Motor neuron (in vitro differentiated cells): ENCODE measurements around the gene NEK9. TPM values are rescaled to one million over a fixed set of nuclear protein-coding genes. Genes with fewer than 3 reads are reported as not detected.

Source experiments
- ATAC-seq, 8 experiments: fragments of 200-7000 bp; cut with Tn5 transposase; replicated peaks in 6 of 8; 2 replicates each; pipeline ENCODE4 v1.8.0; 2021; ENCODE audit warnings: mild to moderate bottlenecking in 8 of 8, moderate library complexity in 8 of 8
- H3K27ac ChIP-seq, 2 donors: fragments of 250-450 bp; sonication (Bioruptor Pico); 2 replicates each; pipeline ENCODE4 v1.9.0; 2021; ENCODE audit warnings: antibody characterized with exemption in 2 of 2, mild to moderate bottlenecking in 2 of 2, moderate library complexity in 1 of 2
- H3K4me1 ChIP-seq, 2 donors: fragments of 250-450 bp; sonication (Bioruptor Pico); replicated peaks in 1 of 2; 2 replicates each; pipeline ENCODE4 v1.6.1; 2021; ENCODE audit warnings: antibody characterized with exemption in 2 of 2, mild to moderate bottlenecking in 2 of 2, moderate library complexity in 1 of 2
- H3K4me3 ChIP-seq, 5 donors: fragments of 250-450 bp; sonication (Bioruptor Pico); 2 replicates each; pipeline ENCODE4 v1.9.0; 2021; ENCODE audit warnings: antibody characterized with exemption in 5 of 5, mild to moderate bottlenecking in 5 of 5, moderate library complexity in 4 of 5
- WGBS, 10 experiments: fragments of 450-650 bp; shearing (Covaris generic); methylation state at CpG; one replicate each; pipeline ENCODE4 v1.0.0; 2022; 5-methylcytosine and 5-hydroxymethylcytosine counted together
- in situ Hi-C, 9 experiments: fragments of 400-800 bp; cut with MboI; loops; one replicate each; pipeline ENCODE4 v1.15.0; 2021; ENCODE audit warnings: low sequenced_read_pairs in 9 of 9, low pct_unique_long_range_greater_than_20kb in 2 of 9; ENCODE audit not compliant: unreplicated experiment in 9 of 9
- total RNA-seq, 8 experiments: library from RNA; unstranded; fragments of 300-600 nt; gene quantifications; 2 replicates each; pipeline versions ENCODE4 v1.2.3 to v1.2.4, GENCODE V29; 2022

NEK9 gene
- total RNA-seq, 8 experiments from 2014 or later, result 16.0 to 83.2 (median 23.6) TPM

DNA sequence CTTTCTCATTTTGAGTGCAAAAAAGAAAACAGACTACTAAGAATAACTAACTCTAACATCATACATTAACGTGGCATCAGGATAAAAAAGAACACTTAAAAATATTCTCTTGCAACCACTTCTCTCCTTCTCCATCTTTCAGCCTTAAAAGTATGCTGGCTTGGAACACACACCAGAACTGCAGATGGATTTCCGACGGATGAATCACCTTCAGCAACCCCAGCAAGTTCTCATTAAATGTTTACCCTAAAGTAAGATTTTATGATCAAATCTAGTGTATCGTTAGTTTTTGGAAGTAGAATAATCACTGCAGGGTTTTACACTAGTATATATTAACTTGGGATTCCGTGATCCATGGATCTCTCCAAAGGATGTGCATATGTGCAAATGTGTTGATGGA, 1.2 kb downstream of the NEK9 start:
- 20 to 85% (median 71%) methylated on average over 1 to 5 of the region's 5 CpGs for WGBS, 10 experiments
- H3K4me3 ChIP-seq, result peak overlapping the region in 3 of 5 donors; percentile 69 to 89 (median 69)
- no peak for ATAC-seq
- H3K27ac ChIP-seq, result no peak overlapping the region
- in situ Hi-C loops, result loop anchor here in 8 of 9 experiments (10.0 to 25.0 kb wide), 4 partner anchors 162 to 362 kb away; partner anchors contain the start of gene FOS (in 3 of the 8)
- H3K4me1 ChIP-seq, result peaks cover 5 to 11% of the 10 kb centered on the region in 2 donors

DNA sequence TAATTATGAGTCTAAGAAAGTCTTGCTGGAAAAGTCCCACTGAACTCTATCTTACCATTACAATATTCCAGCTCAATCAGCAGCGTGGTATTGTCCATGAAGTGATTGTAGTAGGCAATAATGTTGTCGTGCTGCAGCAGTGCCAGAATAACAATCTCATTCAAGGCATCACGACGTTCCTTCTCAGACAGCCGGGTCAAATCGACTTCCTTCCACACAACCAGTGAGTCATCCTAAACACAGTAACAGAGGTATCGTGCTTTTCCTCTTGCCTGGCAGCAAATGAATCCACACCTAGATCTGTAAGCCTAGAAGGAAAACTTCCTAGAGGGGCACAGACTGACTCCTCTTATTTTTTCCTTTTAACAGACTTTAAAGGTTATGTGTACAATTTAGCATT, 2.9 kb downstream of the NEK9 start:
- no peak for ATAC-seq
- 0 to 100% (median 59%) methylated on average over 1 to 7 of the region's 7 CpGs; no CpG with 5 or more reads in 2 of the 10 experiments for WGBS, 10 experiments
- no peak overlapping the region for H3K4me3 ChIP-seq
- in situ Hi-C loops, result loop anchor here in 2 of 9 experiments (10.0 to 25.0 kb wide), 2 partner anchors 181 to 237 kb away; partner anchors contain the start of genes DLST (in 1 of the 2) and PROX2 (in 1 of the 2)
- H3K27ac ChIP-seq, result no peak overlapping the region
- peaks cover 5 to 11% of the 10 kb centered on the region in 2 donors for H3K4me1 ChIP-seq

GRCh38 chr14:75121552-75121951, 5.3 kb downstream of the NEK9 start:
- H3K27ac ChIP-seq, result no peak overlapping the region
- H3K4me3 ChIP-seq, result no peak overlapping the region
- 75 to 100% (median 91%) methylated on average over 2 to 5 of the region's 7 CpGs; no CpG with 5 or more reads in 3 of the 10 experiments for WGBS, 10 experiments
- ATAC-seq, result no peak
- in situ Hi-C loops, result loop anchor here in 2 of 9 experiments (10.0 to 25.0 kb wide), 2 partner anchors 183 to 234 kb away; partner anchors contain the start of genes DLST (in 1 of the 2) and PROX2 (in 1 of the 2)
- peaks cover 0 to 5% of the 10 kb centered on the region in 2 donors for H3K4me1 ChIP-seq

- in situ Hi-C loops, result loop anchor here in 2 of 9 experiments (10.0 to 25.0 kb wide), 2 partner anchors 184 to 233 kb away; partner anchors contain the start of genes DLST (in 1 of the 2) and PROX2 (in 1 of the 2)
- ATAC-seq, result no peak
- Histone ChIP-seq H3K27ac (no peak overlapping the region), H3K4me3 (no peak overlapping the region), H3K4me1 (peaks cover 0 to 2% of the 10 kb centered on the region in 2 donors)
- 33 to 88% (median 70%) methylated on average over 1 to 3 of the region's 3 CpGs for WGBS, 10 experiments
Observed at GRCh38 chr14:75120541-75121291, 6.1 kb downstream of the NEK9 start.

- Histone ChIP-seq H3K27ac (no peak overlapping the region), H3K4me3 (no peak overlapping the region), H3K4me1 (no peaks in the 10 kb centered on the region)
- no peak for ATAC-seq
- in situ Hi-C loops, result loop anchor here in 1 of 9 experiments (25.0 kb wide), 1 partner anchor 232 kb away; the partner anchor contains the start of genes DLST and PROX2
- whole genome bisulfite sequencing, 10 experiments, result 67 to 100% (median 94%) methylated on average over 1 to 2 of the region's 2 CpGs; no CpG with 5 or more reads in 6 of the 10 experiments
Observed at GRCh38 chr14:75119056-75119455, 7.8 kb downstream of the NEK9 start.

- in situ Hi-C loops, result loop anchor here in 1 of 9 experiments (25.0 kb wide), 1 partner anchor 227 kb away; the partner anchor contains the start of genes DLST and PROX2
- no peak overlapping the region for H3K4me3 ChIP-seq
- ATAC-seq, result no peak
- WGBS, 10 experiments, result 67 to 100% (median 89%) methylated on average over 1 to 5 of the region's 5 CpGs; no CpG with 5 or more reads in 2 of the 10 experiments
- no peaks in the 10 kb centered on the region for H3K4me1 ChIP-seq
- H3K27ac ChIP-seq, result no peak overlapping the region
Observed at GRCh38 chr14:75113932-75114539, 12.8 kb downstream of the NEK9 start.

DNA sequence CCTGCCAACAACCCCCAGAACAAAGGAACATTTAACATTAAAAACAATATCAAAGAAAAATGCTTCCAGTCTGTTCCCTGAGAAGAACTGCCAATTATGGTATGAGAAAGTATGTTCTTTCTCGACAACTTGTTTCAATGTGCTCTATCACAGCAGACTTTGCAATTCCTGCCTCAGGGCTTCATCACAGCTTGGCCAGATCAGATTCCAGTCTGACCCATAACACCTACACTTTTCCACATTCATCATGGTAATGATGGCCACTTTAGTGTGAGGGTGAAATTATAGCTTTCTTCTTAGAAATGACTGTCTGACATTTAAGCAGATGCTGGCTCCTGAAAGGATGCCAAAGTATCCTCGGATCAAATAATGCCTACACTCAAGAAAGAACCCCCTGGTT, 17.0 kb downstream of the NEK9 start:
- H3K27ac ChIP-seq, result no peak overlapping the region
- WGBS, 10 experiments, result 56 to 100% (median 90%) methylated on average over 1 to 2 of the region's 2 CpGs; no CpG with 5 or more reads in 2 of the 10 experiments
- no peak overlapping the region for H3K4me3 ChIP-seq
- no peaks in the 10 kb centered on the region for H3K4me1 ChIP-seq
- peak in 2 of 8 experiments; percentile 63 to 79 for ATAC-seq
- in situ Hi-C loops, result loop anchor here in 1 of 9 experiments (25.0 kb wide), 1 partner anchor 223 kb away; the partner anchor contains the start of genes DLST and PROX2

DNA sequence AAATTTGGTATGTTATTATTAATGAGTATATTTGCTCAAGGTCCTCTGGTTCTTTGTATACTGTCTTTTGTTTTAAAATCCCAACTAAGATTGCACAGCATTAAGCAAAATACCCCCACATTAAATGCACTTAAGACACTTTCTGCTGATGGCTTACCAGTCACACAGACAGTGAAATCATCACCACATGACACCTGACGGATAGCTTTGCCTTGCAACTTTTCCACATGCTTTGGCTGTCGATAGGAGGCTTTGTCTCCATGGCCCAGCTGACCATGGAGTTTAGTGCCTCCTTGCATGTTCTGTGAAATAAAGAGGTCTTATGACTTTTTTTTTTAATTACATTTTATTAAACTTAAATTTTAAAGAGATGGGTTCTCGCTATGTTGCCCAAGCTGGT, 19.7 kb downstream of the NEK9 start:
- no peak overlapping the region for H3K27ac ChIP-seq
- in situ Hi-C loops, result loop anchor here in 1 of 9 experiments (25.0 kb wide), 1 partner anchor 220 kb away; the partner anchor contains the start of genes DLST and PROX2
- 63 to 100% (median 79%) methylated on average over 1 to 3 of the region's 3 CpGs; no CpG with 5 or more reads in 3 of the 10 experiments for WGBS, 10 experiments
- no peaks in the 10 kb centered on the region for H3K4me1 ChIP-seq
- H3K4me3 ChIP-seq, result no peak overlapping the region
- ATAC-seq, result no peak

DNA sequence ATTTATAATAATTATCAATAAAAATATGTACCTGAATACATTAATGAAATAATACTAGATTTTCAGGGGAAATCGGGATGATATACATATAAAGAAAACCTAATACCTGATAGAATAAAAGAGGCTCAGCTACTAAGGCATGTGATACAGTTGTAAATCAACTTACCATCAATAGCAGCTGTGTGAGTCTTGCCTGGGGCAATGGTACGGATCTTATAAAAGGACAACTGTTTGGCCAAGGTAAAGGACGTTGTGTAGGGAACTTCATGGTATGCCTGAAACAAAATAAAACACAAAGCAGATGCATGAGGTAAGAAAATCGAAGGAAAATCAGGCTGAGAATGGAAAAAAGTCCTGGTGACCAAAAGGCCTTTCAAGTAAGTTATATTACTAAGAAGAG, 25.4 kb downstream of the NEK9 start:
- no peak overlapping the region for H3K27ac ChIP-seq
- H3K4me3 ChIP-seq, result no peak overlapping the region
- ATAC-seq, result no peak
- WGBS, 10 experiments, result 79 to 100% (median 94%) methylated on average over 1 to 4 of the region's 4 CpGs
- H3K4me1 ChIP-seq, result no peaks in the 10 kb centered on the region
- in situ Hi-C loops, result loop anchor here in 1 of 9 experiments (25.0 kb wide), 1 partner anchor 214 kb away; the partner anchor contains the start of genes DLST and PROX2

- in situ Hi-C loops, result loop anchor here in 4 of 9 experiments (25.0 kb wide), 2 partner anchors 161 to 186 kb away; partner anchors contain the start of gene RPS6KL1 (in 3 of the 4)
- WGBS, 10 experiments, result 67 to 100% (median 86%) methylated on average over 1 of the region's 1 CpG; no CpG with 5 or more reads in 4 of the 10 experiments
Observed at GRCh38 chr14:75098682-75099081, 28.2 kb downstream of the NEK9 start.

GRCh38 chr14:75098212-75098611, 28.6 kb downstream of the NEK9 start:
- H3K4me1 ChIP-seq, result no peaks in the 10 kb centered on the region
- H3K4me3 ChIP-seq, result no peak overlapping the region
- ATAC-seq, result no peak
- in situ Hi-C loops, result loop anchor here in 4 of 9 experiments (25.0 kb wide), 2 partner anchors 161 to 186 kb away; partner anchors contain the start of gene RPS6KL1 (in 3 of the 4)
- H3K27ac ChIP-seq, result no peak overlapping the region

More at GRCh38 chr14:75098682-75099081, 28.2 kb downstream of the NEK9 start:
- no peak overlapping the region for H3K4me3 ChIP-seq
- no peak for ATAC-seq
- H3K4me1 ChIP-seq, result no peaks in the 10 kb centered on the region
- no peak overlapping the region for H3K27ac ChIP-seq

DNA sequence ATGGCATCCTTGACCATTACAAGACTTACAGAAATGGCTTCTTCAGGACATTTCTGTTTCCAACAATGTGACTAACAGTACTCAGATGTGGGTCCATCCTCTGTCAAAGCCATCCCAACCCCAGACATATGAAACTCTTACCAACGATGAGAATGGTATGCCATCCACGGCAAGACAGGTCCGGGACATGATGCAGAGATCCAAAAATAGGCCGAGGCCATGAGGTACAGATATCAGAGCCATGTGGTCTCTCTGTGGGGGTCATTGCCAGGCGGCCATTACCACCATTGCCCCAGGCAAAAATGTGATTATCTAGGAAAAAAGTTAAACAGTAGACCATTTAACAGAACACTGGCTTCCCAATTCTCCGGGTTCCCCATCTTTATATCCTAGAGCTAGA, 29.9 kb downstream of the NEK9 start:
- Histone ChIP-seq H3K27ac (no peak overlapping the region), H3K4me3 (no peak overlapping the region), H3K4me1 (no peaks in the 10 kb centered on the region)
- in situ Hi-C loops, result loop anchor here in 4 of 9 experiments (25.0 kb wide), 2 partner anchors 160 to 185 kb away; partner anchors contain the start of gene RPS6KL1 (in 3 of the 4)
- no peak for ATAC-seq
- 60 to 100% (median 90%) methylated on average over 1 to 5 of the region's 6 CpGs; no CpG with 5 or more reads in 4 of the 10 experiments for WGBS, 10 experiments
